Measurements from ENCODE around the gene TUBA1C.
"Not testable (repeated sequence)": the region's sequence is repeated elsewhere in the genome, so short reads cannot be mapped to it uniquely, and the experiment has no call there.

Gene TUBA1C

GRCh38 chr12:49304161-49304560 is 39.3 kb downstream of the TUBA1C start:
- no peak for TF ChIP-seq TAF1 (IDR thresholded peaks at IDR 0.05; ENCODE audit: borderline replicate concordance, low read depth, low read length)
- no peak for TF ChIP-seq POLR2A (IDR thresholded peaks at IDR 0.05; ENCODE audit: low read depth, low read length)
- TF ChIP-seq POLR2AphosphoS5 (IDR thresholded peaks at IDR 0.05; ENCODE audit: low read depth, low read length): no peak
- FAIRE-seq: no peak
- DNase-seq (ENCODE audit: insufficient read length): no peak

- DNase-seq (ENCODE audit: insufficient read length) (no peak), FAIRE-seq (no peak)
- TF ChIP-seq POLR2AphosphoS5 (IDR thresholded peaks at IDR 0.05; ENCODE audit: low read depth, low read length): no peak
- no peak for TF ChIP-seq TAF1 (IDR thresholded peaks at IDR 0.05; ENCODE audit: borderline replicate concordance, low read depth, low read length)
- no peak for TF ChIP-seq POLR2A (IDR thresholded peaks at IDR 0.05; ENCODE audit: low read depth, low read length)
Observed at GRCh38 chr12:49305762-49306510, 41.1 kb downstream of the TUBA1C start.

DNA sequence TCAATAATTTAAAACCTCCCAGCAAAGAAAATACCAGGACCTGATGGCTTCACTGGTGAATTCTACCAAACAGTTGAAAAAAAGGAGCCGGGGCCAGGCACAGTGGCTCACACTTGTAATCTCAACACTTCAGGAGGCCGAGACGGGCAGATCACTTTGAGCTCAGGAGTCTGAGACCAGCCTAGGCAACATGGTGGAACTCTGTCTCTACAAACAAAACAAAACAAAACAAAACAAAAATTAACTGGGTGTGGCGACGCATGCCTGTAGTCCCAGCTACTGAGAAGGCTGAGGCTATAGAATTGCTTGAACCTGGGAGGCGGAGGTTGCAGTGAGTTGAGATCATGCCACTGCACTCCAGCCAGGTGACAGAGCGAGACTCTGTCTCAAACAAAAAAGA is 44.5 kb downstream of the TUBA1C start:
- TF ChIP-seq POLR2A (IDR thresholded peaks at IDR 0.05; ENCODE audit: low read depth, low read length) (no peak), POLR2AphosphoS5 (IDR thresholded peaks at IDR 0.05; ENCODE audit: low read depth, low read length) (no peak), TAF1 (IDR thresholded peaks at IDR 0.05; ENCODE audit: borderline replicate concordance, low read depth, low read length) (no peak)
- DNase-seq (ENCODE audit: insufficient read length): no peak
- FAIRE-seq: no peak

GRCh38 chr12:49310451-49311000 is 45.6 kb downstream of the TUBA1C start:
- not testable (repeated sequence) for FAIRE-seq; DNase-seq (ENCODE audit: insufficient read length)

DNA sequence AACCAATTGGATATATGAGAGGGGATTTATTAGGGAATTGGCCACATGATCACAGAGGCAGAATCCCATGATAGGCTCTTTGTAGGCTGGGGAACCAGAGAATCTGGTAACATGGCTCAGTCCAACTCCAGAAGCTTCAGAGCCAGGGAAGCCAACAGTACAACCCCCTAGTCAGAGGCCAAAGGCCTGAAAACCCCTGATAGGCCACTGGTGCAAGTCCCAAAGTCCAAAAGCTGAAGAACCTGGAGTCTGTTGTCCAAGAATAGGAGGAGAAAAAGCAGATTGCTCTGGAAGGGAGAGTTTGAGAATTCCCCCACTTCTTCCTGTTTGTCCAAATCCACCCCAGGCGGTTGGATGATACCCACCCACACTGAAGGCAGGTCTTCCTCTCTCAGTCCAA is 49.9 kb downstream of the TUBA1C start:
- DNase-seq (ENCODE audit: insufficient read length) (no peak), FAIRE-seq (no peak)
- TF ChIP-seq POLR2A (IDR thresholded peaks at IDR 0.05; ENCODE audit: low read depth, low read length): no peak
- TF ChIP-seq TAF1 (IDR thresholded peaks at IDR 0.05; ENCODE audit: borderline replicate concordance, low read depth, low read length): no peak
- no peak for TF ChIP-seq POLR2AphosphoS5 (IDR thresholded peaks at IDR 0.05; ENCODE audit: low read depth, low read length)

- DNase-seq (ENCODE audit: insufficient read length); FAIRE-seq: not testable (repeated sequence)
Observed at GRCh38 chr12:49317118-49317517, 52.2 kb downstream of the TUBA1C start.

GRCh38 chr12:49320411-49321103 is 55.7 kb downstream of the TUBA1C start:
- not testable (repeated sequence) for FAIRE-seq; DNase-seq (ENCODE audit: insufficient read length)

DNA sequence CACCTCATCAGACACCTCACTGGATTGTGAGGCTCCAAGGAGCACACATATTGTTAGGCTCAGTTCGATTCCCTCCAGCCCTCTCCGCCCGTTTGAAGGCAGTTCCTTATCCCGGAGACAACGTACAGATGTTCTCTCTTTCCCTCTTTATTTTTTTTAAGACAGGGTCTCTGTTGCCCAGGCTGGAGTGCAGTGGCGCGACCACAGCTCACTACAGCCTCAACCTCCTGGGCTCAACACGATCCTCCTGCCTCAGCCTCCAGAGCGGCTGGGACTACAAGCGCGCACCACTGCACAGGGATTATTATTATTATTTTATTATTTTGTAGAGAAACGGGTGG is 57.5 kb downstream of the TUBA1C start:
- TF ChIP-seq POLR2A (IDR thresholded peaks at IDR 0.05; ENCODE audit: low read depth, low read length) (no peak), TAF1 (IDR thresholded peaks at IDR 0.05; ENCODE audit: borderline replicate concordance, low read depth, low read length) (no peak), POLR2AphosphoS5 (IDR thresholded peaks at IDR 0.05; ENCODE audit: low read depth, low read length) (no peak)
- DNase-seq (ENCODE audit: insufficient read length): no peak
- FAIRE-seq: no peak

GRCh38 chr12:49322708-49323523 is 58.0 kb downstream of the TUBA1C start, which contains the start of gene TROAP:
Gene TROAP, plus strand, starts transcription at chr12:49323255. Its CDS starts 354 bp downstream, at chr12:49323609.
- DNase-seq (ENCODE audit: insufficient read length): peak; percentile 98
- 0 out of 2 replicates have a peak, but pooled peaks have one; percentile 49 for TF ChIP-seq TAF1 (IDR thresholded peaks at IDR 0.05; ENCODE audit: borderline replicate concordance, low read depth, low read length)
- TF ChIP-seq POLR2AphosphoS5 (IDR thresholded peaks at IDR 0.05; ENCODE audit: low read depth, low read length): peak; percentile 79
- peak; percentile 81; the same call in 1 of the 2 replicates for TF ChIP-seq POLR2A (IDR thresholded peaks at IDR 0.05; ENCODE audit: low read depth, low read length)
- peak; percentile 97 for FAIRE-seq

- DNase-seq (ENCODE audit: insufficient read length) (no peak), FAIRE-seq (no peak)
- TF ChIP-seq POLR2AphosphoS5 (IDR thresholded peaks at IDR 0.05; ENCODE audit: low read depth, low read length) (no peak), TAF1 (IDR thresholded peaks at IDR 0.05; ENCODE audit: borderline replicate concordance, low read depth, low read length) (no peak), POLR2A (IDR thresholded peaks at IDR 0.05; ENCODE audit: low read depth, low read length) (no peak)
Observed at GRCh38 chr12:49323524-49324097, 58.7 kb downstream of the TUBA1C start.

All from GM12892 (cell line).